K562 (cell line): Measurements from ENCODE around the gene FKBP8. TPM values are rescaled to one million over a fixed set of nuclear protein-coding genes. Genes with fewer than 3 reads are reported as not detected.

Source experiments
- EZH2 ChIP-seq: IDR thresholded peaks from 2 replicates; pipeline ENCODE4 v1.6.1; 2012; ENCODE audit warnings: low read depth, mild to moderate bottlenecking, inconsistent platforms, low read length, borderline replicate concordance
- HMG20A ChIP-seq: fragments of 450-650 bp; formaldehyde crosslinking; conservative IDR thresholded peaks from 2 replicates; pipeline ENCODE4 v1.4.0; 2020; ENCODE audit warnings: mild to moderate bottlenecking, mixed read lengths
- JUND ChIP-seq, 2 experiments: IDR thresholded peaks; 2 replicates in 1 of 2; 3 replicates in 1 of 2; pipeline ENCODE4 v1.6.1; 2011; ENCODE audit warnings: borderline replicate concordance in 2 of 2, low read depth in 2 of 2, low read length in 2 of 2, improper control_type of control experiment in 1 of 2, missing biosample characterization in 1 of 2, missing genetic modification characterization in 1 of 2, missing genetic modification reagents in 1 of 2
- KDM2B ChIP-seq: fragments of 250-450 bp; sonication (Bioruptor Pico); IDR thresholded peaks from 2 replicates; pipeline ENCODE4 v1.8.0; 2021; ENCODE audit warnings: mild to moderate bottlenecking, moderate library complexity
- L3MBTL2 ChIP-seq: fragments of 450-650 bp; IDR thresholded peaks from 2 replicates; pipeline ENCODE4 v1.6.1; 2016; ENCODE audit warnings: mild to moderate bottlenecking, moderate library complexity
- MAFK ChIP-seq: IDR thresholded peaks from 2 replicates; pipeline ENCODE4 v1.6.1; 2011; ENCODE audit warnings: low read length, improper control_type of control experiment
- MCM5 ChIP-seq: fragments of 450-650 bp; IDR thresholded peaks from 2 replicates; pipeline ENCODE4 v1.6.1; 2016; ENCODE audit warnings: low read depth
- NFRKB ChIP-seq: fragments of 450-650 bp; IDR thresholded peaks from 2 replicates; pipeline ENCODE4 v1.6.1; 2016; ENCODE audit warnings: low read depth
- NRF1 ChIP-seq, 2 experiments: fragments of 450-650 bp; IDR thresholded peaks in 1 of 2; conservative IDR thresholded peaks in 1 of 2; 2 replicates each; pipeline ENCODE4 v1.6.1; 2014; ENCODE audit warnings: mild to moderate bottlenecking in 2 of 2
- POLR2AphosphoS5 ChIP-seq: IDR thresholded peaks from 2 replicates; pipeline ENCODE4 v1.6.1; 2011; ENCODE audit warnings: mild to moderate bottlenecking, low read depth, low read length, moderate library complexity; ENCODE audit not compliant: control insufficient read depth, insufficient read depth
- SREBF1 ChIP-seq: fragments of 150-350 bp; IDR thresholded peaks from 2 replicates; pipeline ENCODE4 v1.6.1; 2014; ENCODE audit warnings: antibody characterized with exemption, low read depth, low read length, borderline replicate concordance
- ZBTB1 ChIP-seq: sonication (generic); formaldehyde crosslinking; IDR thresholded peaks from 2 replicates; pipeline ENCODE4 v1.8.1; 2023; ENCODE audit warnings: missing genetic modification reagents, low read depth, mild to moderate bottlenecking, borderline replicate concordance
- ZNF232 ChIP-seq: sonication (generic); formaldehyde crosslinking; IDR thresholded peaks from 2 replicates; pipeline ENCODE4 v1.8.0; 2022; ENCODE audit warnings: mild to moderate bottlenecking, missing genetic modification reagents
- ZNF274 ChIP-seq: IDR thresholded peaks from 2 replicates; pipeline ENCODE4 v1.6.1; 2011; ENCODE audit warnings: low read depth, mild to moderate bottlenecking, low read length, moderate library complexity, borderline replicate concordance
- ZNF436 ChIP-seq: fragments of 250-450, 450-650 bp; sonication (Bioruptor Pico); formaldehyde crosslinking; IDR thresholded peaks from 2 replicates; pipeline ENCODE4 v1.7.0; 2020; ENCODE audit warnings: mild to moderate bottlenecking
- ZNF717 ChIP-seq: fragments of 250-450 bp; sonication (Bioruptor Pico); IDR thresholded peaks from 2 replicates; pipeline ENCODE4 v1.5.0; 2021
- polyA plus RNA-seq, 8 experiments: library from polyadenylated mRNA; depleted of rRNA in 4 of 8; stranded (reverse) in 5 of 8; unstranded in 3 of 8; fragments of >200 nt; fragmentation: Nextera tagmentation in 2 of 8; fragmentation: Illumina TruSeq in 1 of 8; extraction: Ambion mirVana in 2 of 8; extraction: Trizol in 1 of 8; gene quantifications; 2 replicates each; pipeline versions ENCODE4 v1.2.1 to v1.2.3, GENCODE V29; 2011 to 2014; ENCODE audit warnings: inconsistent platforms in 1 of 8, missing spikeins in 1 of 8
- total RNA-seq, 7 experiments: library from RNA; depleted of rRNA in 6 of 7; stranded (reverse); fragments of >200 nt in 6 of 7; fragmentation: Illumina TruSeq in 2 of 7; extraction: Trizol in 2 of 7; gene quantifications; 2 replicates each; pipeline versions ENCODE4 v1.2.1 to v1.2.3, GENCODE V29; 2011 to 2021; ENCODE audit warnings: low replicate concordance in 1 of 7
- TF ChIP-seq, protein P1 (sequence below), 2 experiments: fragments of 450-650 bp in 1 of 2; sonication (generic) in 1 of 2; formaldehyde crosslinking in 1 of 2; IDR thresholded peaks in 1 of 2; conservative IDR thresholded peaks in 1 of 2; 2 replicates each; pipeline versions ENCODE4 v1.6.1 to v1.8.1; 2016 to 2023; ENCODE audit warnings: mild to moderate bottlenecking in 2 of 2, moderate library complexity in 2 of 2, inconsistent platforms in 1 of 2, missing genetic modification reagents in 1 of 2
- TF ChIP-seq, protein P2 (sequence below), 2 experiments: fragments of 450-650 bp; formaldehyde crosslinking in 1 of 2; IDR thresholded peaks; 2 replicates each; pipeline versions ENCODE4 v1.4.0 to v1.6.1; 2014 to 2020; ENCODE audit warnings: mild to moderate bottlenecking in 2 of 2, borderline replicate concordance in 1 of 2, low read depth in 1 of 2

The FKBP8 gene
- total and polyA plus RNA-seq, 9 of the 15 experiments (the other 6 are each of a cell fraction or from before 2014, with no cell fraction given): 0.46 to 236 (median 104) TPM

DNA sequence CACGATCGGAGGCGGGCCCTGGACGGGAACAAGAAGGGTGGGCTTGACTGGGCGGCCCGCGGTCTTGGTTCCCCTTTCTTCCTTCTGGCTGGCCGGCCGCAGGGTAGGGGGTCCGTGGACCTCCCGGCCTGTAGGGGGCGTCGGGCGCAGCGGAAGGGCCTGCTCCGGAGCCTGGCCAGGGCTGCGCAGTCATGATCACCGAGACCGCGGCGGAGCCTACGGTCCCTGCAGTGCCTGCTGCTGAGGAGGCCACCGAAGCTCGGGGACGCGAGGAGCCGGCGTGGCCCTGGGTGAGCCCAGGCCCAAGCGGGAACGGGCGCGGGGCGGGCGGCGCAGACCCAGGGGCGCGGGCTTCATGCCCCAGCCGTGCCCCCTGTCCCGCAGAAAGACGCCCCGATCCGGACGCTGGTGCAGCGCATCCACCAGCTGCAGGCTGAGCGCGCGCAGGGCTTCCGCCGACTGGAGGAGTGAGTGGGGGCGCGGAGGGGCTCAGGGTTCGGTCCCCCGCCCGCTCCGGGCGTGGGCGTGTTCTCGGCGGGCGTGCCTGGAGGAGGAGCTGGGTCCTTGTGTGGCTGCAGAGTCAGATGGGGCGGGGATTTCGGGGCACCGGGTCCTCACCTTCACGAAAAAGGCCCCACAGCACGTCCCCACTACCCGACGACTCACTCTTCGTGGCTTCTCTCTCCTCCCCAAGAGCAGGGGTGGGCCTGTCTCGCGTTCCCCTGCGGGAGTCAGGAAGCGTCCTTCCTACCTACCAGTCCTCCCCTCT is 45.4 kb upstream of the FKBP8 start, which contains the start of gene REX1BD (continued):
- TF ChIP-seq ZNF274: no peak; the same call in 1 of the 2 replicates
- peak; percentile 52 for TF ChIP-seq JUND (IDR thresholded peaks at IDR 0.05; ENCODE audit: borderline replicate concordance, low read depth, low read length)
- no peak for TF ChIP-seq JUND (tag; IDR thresholded peaks at IDR 0.05; ENCODE audit: borderline replicate concordance, low read depth, low read length)
- TF ChIP-seq, protein P1, sequence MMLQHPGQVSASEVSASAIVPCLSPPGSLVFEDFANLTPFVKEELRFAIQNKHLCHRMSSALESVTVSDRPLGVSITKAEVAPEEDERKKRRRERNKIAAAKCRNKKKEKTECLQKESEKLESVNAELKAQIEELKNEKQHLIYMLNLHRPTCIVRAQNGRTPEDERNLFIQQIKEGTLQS (IDR thresholded peaks at IDR 0.05): no peak
- TF ChIP-seq, protein P1 (CRISPR knock-in tag; conservative IDR thresholded peaks at IDR 0.05): no peak
- no peak for TF ChIP-seq NFRKB
- TF ChIP-seq HMG20A (CRISPR knock-in tag): no peak
- no peak for TF ChIP-seq MCM5
- TF ChIP-seq NRF1 (conservative IDR thresholded peaks at IDR 0.05 in 1 of 2, IDR thresholded peaks at IDR 0.05 in 1 of 2): peak; percentile 69 to 79
- 0 out of 2 replicates have a peak, but pooled peaks have one; percentile 11 for TF ChIP-seq ZNF436
- no peak for TF ChIP-seq EZH2
- TF ChIP-seq ZBTB1: no peak; the same call in 1 of the 2 replicates
- no peak for TF ChIP-seq ZNF717 (CRISPR knock-in tag)
- no peak for TF ChIP-seq ZNF232 (CRISPR knock-in tag)
- no peak; the same call in 1 of the 2 replicates for TF ChIP-seq POLR2AphosphoS5
- TF ChIP-seq L3MBTL2: no peak; the same call in 1 of the 2 replicates
- TF ChIP-seq KDM2B (CRISPR knock-in tag): peak; percentile 80; the same call in 1 of the 2 replicates
- no peak for TF ChIP-seq SREBF1
- peak; percentile 30; the same call in 1 of the 2 replicates for TF ChIP-seq MAFK
- TF ChIP-seq, protein P2, sequence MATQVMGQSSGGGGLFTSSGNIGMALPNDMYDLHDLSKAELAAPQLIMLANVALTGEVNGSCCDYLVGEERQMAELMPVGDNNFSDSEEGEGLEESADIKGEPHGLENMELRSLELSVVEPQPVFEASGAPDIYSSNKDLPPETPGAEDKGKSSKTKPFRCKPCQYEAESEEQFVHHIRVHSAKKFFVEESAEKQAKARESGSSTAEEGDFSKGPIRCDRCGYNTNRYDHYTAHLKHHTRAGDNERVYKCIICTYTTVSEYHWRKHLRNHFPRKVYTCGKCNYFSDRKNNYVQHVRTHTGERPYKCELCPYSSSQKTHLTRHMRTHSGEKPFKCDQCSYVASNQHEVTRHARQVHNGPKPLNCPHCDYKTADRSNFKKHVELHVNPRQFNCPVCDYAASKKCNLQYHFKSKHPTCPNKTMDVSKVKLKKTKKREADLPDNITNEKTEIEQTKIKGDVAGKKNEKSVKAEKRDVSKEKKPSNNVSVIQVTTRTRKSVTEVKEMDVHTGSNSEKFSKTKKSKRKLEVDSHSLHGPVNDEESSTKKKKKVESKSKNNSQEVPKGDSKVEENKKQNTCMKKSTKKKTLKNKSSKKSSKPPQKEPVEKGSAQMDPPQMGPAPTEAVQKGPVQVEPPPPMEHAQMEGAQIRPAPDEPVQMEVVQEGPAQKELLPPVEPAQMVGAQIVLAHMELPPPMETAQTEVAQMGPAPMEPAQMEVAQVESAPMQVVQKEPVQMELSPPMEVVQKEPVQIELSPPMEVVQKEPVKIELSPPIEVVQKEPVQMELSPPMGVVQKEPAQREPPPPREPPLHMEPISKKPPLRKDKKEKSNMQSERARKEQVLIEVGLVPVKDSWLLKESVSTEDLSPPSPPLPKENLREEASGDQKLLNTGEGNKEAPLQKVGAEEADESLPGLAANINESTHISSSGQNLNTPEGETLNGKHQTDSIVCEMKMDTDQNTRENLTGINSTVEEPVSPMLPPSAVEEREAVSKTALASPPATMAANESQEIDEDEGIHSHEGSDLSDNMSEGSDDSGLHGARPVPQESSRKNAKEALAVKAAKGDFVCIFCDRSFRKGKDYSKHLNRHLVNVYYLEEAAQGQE (IDR thresholded peaks at IDR 0.05; ENCODE audit: borderline replicate concordance): no peak; the same call in 1 of the 2 replicates
- TF ChIP-seq, protein P2 (CRISPR knock-in tag; IDR thresholded peaks at IDR 0.05; ENCODE audit: low read depth): no peak; the same call in 1 of the 2 replicates
